HG02852 (cell line): Measurements from ENCODE around the gene ZFYVE26.
"Not testable (repeated sequence)": the region's sequence is repeated elsewhere in the genome, so short reads cannot be mapped to it uniquely, and the experiment has no call there.

Experiments
- ATAC-seq: cut with Tn5 transposase; IDR thresholded peaks from one replicate; pipeline ENCODE4 v1.9.1; 2021; ENCODE audit warnings: mild to moderate bottlenecking, moderate library complexity; ENCODE audit not compliant: unreplicated experiment

The ZFYVE26 gene

GRCh38 chr14:67816326-67817002 is at the start of gene ZFYVE26:
Gene ZFYVE26, minus strand, starts transcription at chr14:67816590. Its CDS starts 627 bp downstream, at chr14:67815963.
- peak; percentile 86 for ATAC-seq

DNA sequence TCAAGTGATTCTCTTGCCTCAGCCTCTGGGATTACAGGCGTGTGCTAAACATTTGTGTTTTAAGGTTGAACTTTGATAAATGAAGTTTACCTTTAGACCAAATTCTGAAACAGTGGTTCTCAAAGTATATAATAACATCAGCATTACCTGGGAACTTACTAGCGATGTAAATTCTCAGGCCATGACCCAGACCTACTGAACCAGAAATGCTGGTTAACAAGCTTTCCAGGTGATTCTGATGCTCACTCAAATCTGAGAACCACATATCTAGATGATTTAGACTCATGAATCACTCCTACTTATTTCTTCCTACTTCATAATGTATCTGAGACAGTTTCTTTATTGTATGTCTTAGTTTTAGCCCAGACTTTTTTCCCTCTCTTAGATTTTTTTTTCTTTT is 46.8 kb upstream of the ZFYVE26 start:
- ATAC-seq: no peak

DNA sequence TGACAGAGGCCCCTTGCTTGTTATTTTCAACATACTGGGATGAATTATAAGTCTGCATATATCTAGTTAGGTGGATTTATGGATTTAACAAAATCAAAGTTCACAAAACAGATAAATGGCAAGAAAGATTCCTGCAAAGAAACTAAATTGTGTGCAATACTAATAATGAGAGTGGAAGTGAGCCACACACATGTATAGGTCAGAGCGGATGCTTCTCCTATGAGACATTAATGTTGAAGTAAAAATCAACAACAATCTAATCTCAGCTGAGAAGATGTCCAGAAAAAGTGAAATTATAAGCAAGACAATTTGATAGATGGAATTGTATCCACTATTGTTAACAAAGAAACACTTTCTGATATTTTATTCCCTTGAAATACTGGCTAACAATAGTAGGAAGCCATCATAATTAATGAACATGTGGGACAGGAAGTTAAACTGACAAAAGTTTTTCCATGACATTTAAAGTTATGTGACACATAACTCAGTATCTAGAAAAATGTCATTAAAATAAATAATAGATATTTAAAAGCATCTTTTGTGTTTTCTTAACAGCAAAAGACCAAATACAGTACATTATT is 42.9 kb upstream of the ZFYVE26 start:
- ATAC-seq: no peak

DNA sequence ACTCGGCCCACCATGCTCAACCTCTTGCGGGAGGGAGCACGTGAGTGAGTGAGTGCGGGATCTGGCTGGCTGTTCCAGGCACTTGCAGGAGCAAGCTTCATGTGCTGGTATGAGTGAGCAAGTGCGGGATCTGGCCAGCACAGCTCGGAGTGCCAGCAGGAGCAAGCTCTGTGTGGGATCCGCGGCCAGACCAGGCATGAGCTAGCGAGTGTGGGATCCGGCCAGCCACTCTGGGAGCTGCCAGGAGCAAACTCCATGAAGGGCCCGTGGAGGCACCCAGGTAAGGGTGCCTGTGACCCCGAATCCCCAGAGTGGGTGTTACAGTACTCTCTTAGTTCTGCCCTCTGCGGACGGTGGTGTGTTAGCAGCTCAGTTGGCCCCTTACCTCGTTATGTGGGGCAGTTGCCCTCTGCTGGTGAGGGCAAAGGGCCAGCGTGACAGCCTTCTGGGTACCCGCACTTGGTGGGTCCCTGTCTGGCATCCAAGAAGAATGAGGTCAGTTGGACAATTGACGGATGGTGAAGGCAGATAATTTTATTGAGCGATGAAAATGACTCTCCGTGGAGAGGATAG is 41.5 kb upstream of the ZFYVE26 start:
- ATAC-seq: no peak

DNA sequence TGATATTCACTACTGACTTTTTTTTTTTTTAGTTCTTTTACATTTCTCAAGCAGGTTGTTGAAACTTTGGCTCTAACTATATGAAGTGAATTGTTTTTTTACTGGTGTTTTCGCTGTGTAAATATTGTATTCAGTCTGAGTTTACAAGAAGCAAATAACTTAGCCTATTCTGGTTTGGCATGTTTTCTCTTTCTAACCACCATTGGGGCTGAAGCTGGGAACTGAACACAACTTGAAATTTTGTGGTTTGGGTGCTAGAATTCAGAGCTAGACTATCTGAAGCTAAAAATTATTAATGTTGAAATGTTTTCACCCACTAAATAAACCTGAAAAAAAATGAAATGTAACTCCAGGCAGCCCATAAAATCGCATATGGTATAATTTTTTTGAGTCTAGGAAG is 40.4 kb upstream of the ZFYVE26 start:
- no peak for ATAC-seq

GRCh38 chr14:67853715-67854114 is 37.3 kb upstream of the ZFYVE26 start:
- no peak for ATAC-seq

DNA sequence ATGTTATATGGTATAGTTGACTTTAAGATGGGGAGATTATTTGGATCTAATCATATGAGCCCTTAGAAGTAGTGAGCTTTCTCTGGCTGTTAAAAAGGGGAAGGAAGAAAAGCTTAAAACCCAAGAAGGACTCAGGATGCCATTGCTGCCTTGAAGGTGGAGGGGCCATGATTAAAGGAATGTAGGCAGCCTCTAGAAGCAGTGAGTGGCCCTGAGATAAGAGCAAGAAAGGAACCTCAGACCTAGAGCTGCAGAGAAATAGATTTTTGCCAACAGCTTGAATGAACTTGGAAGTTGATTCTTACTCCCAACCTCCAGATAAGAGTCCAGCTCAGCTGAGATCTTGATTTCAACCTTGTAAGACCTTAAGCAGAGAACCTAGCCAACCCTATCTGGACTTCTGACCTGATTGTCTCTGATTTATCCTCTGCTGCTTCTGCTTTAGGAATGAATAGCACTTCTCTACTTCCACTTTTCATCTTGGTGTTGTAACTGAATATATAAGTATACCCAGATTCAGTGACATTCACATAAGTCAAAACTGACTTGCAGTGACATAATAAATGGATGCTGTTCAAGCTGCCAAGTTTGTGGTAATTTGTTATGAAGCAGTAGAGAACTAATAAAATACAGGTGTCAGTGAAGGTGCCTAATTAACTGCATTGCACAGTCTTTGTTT is 36.7 kb upstream of the ZFYVE26 start:
- no peak for ATAC-seq

DNA sequence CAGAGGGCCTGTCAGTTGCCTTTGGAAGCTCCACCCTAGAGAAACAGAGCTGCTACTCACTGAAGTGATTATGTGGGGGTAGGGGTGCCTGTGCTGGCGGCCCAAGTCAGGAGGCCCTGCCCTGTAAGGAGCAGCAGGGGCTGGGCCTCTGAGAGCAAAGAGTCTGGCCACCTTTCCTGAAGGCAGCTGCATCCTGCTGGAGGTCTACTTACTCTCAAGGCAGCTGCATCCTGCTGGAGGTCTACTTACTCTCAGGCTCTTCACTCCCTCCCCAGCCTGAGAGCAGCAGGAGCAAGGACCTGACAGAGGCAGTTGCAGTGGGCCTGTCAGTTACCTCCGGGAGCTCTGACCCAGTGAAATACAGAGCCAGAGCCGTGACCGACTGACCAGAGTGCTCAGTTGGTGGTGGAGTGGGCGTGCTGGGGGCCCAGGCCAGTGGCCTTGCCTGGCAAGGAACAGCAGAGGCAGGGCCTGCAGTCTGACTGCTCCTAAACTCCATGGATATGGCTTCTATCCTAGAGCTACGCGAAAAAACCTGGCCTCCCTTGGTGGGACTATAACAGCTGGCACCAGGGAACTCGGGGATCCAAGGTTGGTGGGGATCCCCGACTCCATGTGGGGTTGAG is 35.5 kb upstream of the ZFYVE26 start:
- no peak for ATAC-seq

- ATAC-seq: no peak
Observed at GRCh38 chr14:67850066-67850830, 33.9 kb upstream of the ZFYVE26 start.

DNA sequence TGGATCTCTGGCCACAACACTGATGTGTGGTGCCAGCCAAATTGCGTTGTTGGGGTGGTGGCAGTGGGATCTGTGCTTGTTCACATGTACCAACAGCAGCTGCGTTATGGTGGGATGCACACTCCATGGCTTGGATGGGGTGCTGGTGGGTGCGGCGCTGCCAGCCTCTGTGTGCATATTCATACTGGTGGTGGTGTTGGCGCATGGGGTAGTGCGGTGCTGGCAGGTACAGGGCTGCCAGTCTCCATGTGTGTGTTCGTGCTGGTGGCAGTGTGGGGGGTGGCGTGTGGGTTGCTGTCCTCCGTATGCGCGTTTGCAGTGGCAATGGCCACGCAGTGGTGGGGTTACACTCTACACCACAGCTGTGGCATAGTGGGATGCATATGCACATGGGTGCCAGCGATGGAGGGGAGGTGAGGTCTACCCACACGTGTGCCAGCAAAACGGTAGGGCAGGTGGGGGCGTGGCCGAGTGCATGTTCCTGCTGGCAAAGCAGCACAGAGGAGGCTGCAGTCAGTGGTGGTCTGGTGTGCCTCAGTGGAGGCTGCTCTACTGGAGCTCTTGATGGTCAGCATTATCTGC is 29.7 kb upstream of the ZFYVE26 start:
- no peak for ATAC-seq

DNA sequence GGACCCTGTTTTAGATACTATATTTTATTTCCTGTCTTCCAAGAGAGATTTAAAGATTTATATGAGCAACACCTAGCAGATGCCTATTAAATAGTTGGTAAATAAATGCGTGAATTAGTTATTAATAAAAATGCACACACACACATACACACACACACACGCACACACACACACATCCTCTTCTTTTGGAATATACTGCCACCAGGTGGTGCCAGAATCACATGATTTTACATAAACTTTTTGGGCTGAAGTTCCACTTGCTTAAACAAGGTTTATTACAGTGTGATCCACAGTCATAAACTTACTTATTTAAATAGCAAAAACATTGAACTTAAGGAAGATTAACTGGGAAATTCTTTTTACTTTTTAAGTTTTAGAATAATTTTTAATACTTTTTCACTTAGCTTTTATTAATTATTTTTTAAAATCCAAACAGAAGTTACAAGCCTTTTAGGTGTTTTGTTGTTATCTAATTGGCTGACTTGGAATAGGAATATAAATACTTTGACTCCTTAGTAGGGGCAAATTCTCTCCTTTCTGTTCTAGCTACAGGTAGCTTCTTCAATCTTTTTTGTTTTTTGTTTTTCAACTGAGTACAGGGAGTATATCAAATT is 20.7 kb upstream of the ZFYVE26 start:
- ATAC-seq: no peak

GRCh38 chr14:67835596-67835995 is 19.2 kb upstream of the ZFYVE26 start:
- no peak for ATAC-seq

GRCh38 chr14:67833403-67833802 is 17.0 kb upstream of the ZFYVE26 start:
- no peak for ATAC-seq

DNA sequence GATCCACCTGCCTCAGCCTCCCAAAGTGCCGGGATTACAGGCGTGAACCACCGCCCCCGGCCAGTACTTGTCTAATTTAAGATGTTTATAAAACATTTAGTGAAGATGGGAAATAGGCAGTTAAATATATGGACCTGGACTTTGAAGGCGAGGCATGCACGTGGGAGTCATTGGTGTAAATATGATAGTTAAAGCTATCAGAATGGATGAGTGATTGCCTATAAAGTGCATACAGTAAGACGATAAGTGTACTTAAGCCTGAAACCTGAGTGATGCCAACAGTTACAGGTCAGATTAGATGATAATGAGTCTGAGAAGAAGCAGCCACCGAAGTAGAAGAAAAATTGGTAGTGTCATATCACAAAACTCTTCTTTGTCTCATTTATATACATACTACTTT is 14.7 kb upstream of the ZFYVE26 start:
- ATAC-seq: no peak

GRCh38 chr14:67821121-67821520 is 4.7 kb upstream of the ZFYVE26 start:
- ATAC-seq: no peak

GRCh38 chr14:67820428-67820971 is 4.1 kb upstream of the ZFYVE26 start:
- no peak for ATAC-seq

- peak; percentile 68 for ATAC-seq
Observed at GRCh38 chr14:67819563-67820421, 3.4 kb upstream of the ZFYVE26 start, which contains the start of gene RAD51B. Gene RAD51B, plus strand, starts transcription at chr14:67819779.

DNA sequence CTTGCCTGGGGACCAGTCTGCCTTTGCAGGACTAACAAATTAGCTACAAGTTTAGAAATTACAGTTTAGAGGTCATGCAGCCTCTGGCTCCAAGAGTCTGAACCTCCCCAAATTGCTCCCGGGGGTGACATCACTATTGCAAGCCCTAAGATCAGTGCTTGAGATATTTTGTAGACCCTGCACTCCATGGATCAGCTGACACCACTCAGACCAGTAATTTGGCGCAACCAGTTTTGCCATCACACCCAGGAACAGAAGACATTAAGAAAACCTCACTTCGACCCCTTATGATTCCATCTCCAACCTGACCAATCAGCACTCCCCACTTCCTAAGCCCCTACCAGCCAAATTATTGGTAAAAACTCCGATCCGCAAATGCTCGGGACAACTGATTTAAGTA is 2.1 kb upstream of the ZFYVE26 start:
- ATAC-seq: not testable (repeated sequence)
